ENCODE measurements around the gene RBM15B. TPM values are rescaled to one million over a fixed set of nuclear protein-coding genes. Genes with fewer than 3 reads are reported as not detected.
A peak's percentile ranks its signal among the peaks of the same experiment; 100 is the strongest.
"Not testable (repeated sequence)": the region's sequence is repeated elsewhere in the genome, so short reads cannot be mapped to it uniquely, and the experiment has no call there.

Gene RBM15B
- polyA plus RNA-seq, 1 donor from 2014 or later: 24.1 TPM

- Histone ChIP-seq H3K9ac (ENCODE audit: low read length) (no peak overlapping the region), H3K36me3 (ENCODE audit: insufficient read depth, low read length) (no peaks in the 10 kb centered on the region), H2AFZ (ENCODE audit: low read depth, low read length) (no peak overlapping the region), H3K4me2 (ENCODE audit: low read length) (peak overlapping the region; percentile 98), H3K9me3 (ENCODE audit: low read length) (no peaks in the 10 kb centered on the region), H3K4me3 (ENCODE audit: low read length) (peak overlapping the region; percentile 95), H3K9me2 (ENCODE audit: insufficient read depth, low read length) (no peaks in the 10 kb centered on the region), H3K27ac (ENCODE audit: low read length) (no peak overlapping the region), H3K79me2 (replicated peaks; ENCODE audit: insufficient read depth, low read length) (peaks cover 26% of the 10 kb centered on the region), H4K20me1 (ENCODE audit: insufficient read depth) (no peaks in the 10 kb centered on the region), H3F3A (ENCODE audit: insufficient read depth, low read length, poor library complexity, severe bottlenecking) (peaks cover 5% of the 10 kb centered on the region), H3K27me3 (ENCODE audit: insufficient read depth, low read depth, low read length) (no peaks in the 10 kb centered on the region)
- no peak for TF ChIP-seq SMC3 (conservative IDR thresholded peaks at IDR 0.05; ENCODE audit: poor library complexity)
- TF ChIP-seq POLR2AphosphoS5 (IDR thresholded peaks at IDR 0.05): no peak
- no peak for TF ChIP-seq MXI1 (conservative IDR thresholded peaks at IDR 0.05; ENCODE audit: poor library complexity, severe bottlenecking)
- TF ChIP-seq RAD21 (conservative IDR thresholded peaks at IDR 0.05): no peak
- TF ChIP-seq EZH2 (IDR thresholded peaks at IDR 0.05; ENCODE audit: borderline replicate concordance, insufficient read depth, low read length, poor library complexity, severe bottlenecking): no peak
- no peak for TF ChIP-seq EP300 (conservative IDR thresholded peaks at IDR 0.05; ENCODE audit: poor library complexity, severe bottlenecking)
- TF ChIP-seq, protein P1, sequence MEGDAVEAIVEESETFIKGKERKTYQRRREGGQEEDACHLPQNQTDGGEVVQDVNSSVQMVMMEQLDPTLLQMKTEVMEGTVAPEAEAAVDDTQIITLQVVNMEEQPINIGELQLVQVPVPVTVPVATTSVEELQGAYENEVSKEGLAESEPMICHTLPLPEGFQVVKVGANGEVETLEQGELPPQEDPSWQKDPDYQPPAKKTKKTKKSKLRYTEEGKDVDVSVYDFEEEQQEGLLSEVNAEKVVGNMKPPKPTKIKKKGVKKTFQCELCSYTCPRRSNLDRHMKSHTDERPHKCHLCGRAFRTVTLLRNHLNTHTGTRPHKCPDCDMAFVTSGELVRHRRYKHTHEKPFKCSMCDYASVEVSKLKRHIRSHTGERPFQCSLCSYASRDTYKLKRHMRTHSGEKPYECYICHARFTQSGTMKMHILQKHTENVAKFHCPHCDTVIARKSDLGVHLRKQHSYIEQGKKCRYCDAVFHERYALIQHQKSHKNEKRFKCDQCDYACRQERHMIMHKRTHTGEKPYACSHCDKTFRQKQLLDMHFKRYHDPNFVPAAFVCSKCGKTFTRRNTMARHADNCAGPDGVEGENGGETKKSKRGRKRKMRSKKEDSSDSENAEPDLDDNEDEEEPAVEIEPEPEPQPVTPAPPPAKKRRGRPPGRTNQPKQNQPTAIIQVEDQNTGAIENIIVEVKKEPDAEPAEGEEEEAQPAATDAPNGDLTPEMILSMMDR (IDR thresholded peaks at IDR 0.05; ENCODE audit: poor library complexity, severe bottlenecking): no peak
- TF ChIP-seq, protein P2, sequence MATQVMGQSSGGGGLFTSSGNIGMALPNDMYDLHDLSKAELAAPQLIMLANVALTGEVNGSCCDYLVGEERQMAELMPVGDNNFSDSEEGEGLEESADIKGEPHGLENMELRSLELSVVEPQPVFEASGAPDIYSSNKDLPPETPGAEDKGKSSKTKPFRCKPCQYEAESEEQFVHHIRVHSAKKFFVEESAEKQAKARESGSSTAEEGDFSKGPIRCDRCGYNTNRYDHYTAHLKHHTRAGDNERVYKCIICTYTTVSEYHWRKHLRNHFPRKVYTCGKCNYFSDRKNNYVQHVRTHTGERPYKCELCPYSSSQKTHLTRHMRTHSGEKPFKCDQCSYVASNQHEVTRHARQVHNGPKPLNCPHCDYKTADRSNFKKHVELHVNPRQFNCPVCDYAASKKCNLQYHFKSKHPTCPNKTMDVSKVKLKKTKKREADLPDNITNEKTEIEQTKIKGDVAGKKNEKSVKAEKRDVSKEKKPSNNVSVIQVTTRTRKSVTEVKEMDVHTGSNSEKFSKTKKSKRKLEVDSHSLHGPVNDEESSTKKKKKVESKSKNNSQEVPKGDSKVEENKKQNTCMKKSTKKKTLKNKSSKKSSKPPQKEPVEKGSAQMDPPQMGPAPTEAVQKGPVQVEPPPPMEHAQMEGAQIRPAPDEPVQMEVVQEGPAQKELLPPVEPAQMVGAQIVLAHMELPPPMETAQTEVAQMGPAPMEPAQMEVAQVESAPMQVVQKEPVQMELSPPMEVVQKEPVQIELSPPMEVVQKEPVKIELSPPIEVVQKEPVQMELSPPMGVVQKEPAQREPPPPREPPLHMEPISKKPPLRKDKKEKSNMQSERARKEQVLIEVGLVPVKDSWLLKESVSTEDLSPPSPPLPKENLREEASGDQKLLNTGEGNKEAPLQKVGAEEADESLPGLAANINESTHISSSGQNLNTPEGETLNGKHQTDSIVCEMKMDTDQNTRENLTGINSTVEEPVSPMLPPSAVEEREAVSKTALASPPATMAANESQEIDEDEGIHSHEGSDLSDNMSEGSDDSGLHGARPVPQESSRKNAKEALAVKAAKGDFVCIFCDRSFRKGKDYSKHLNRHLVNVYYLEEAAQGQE (IDR thresholded peaks at IDR 0.05; ENCODE audit: borderline replicate concordance): no peak
- TF ChIP-seq TAF1 (IDR thresholded peaks at IDR 0.05; ENCODE audit: low read depth): no peak
Observed at GRCh38 chr3:51386852-51387229, 4.2 kb upstream of the RBM15B start.

- H2AFZ ChIP-seq (ENCODE audit: low read depth, low read length); H3K9me2 ChIP-seq (ENCODE audit: insufficient read depth, low read length); H3K27me3 ChIP-seq (ENCODE audit: insufficient read depth, low read depth, low read length); H3K36me3 ChIP-seq (ENCODE audit: insufficient read depth, low read length); H3K27ac ChIP-seq (ENCODE audit: low read length); H3K4me2 ChIP-seq (ENCODE audit: low read length); H3K9me3 ChIP-seq (ENCODE audit: low read length); H4K20me1 ChIP-seq (ENCODE audit: insufficient read depth); H3F3A ChIP-seq (ENCODE audit: insufficient read depth, low read length, poor library complexity, severe bottlenecking); H3K9ac ChIP-seq (ENCODE audit: low read length): not testable (repeated sequence)
- H3K79me2 ChIP-seq (replicated peaks; ENCODE audit: insufficient read depth, low read length): peaks cover 30% of the 10 kb centered on the region
- H3K4me3 ChIP-seq (ENCODE audit: low read length): peak overlapping the region; percentile 95
Observed at GRCh38 chr3:51387281-51387680, 3.8 kb upstream of the RBM15B start.
